ENCODE data around the gene NFKBIA.

The NFKBIA gene

GRCh38 chr14:35393826-35394225, 10.7 kb downstream of the NFKBIA start:
- no peak overlapping the region for H3K4me3 Mint-ChIP-seq
- no peaks in the 10 kb centered on the region for H3K9me3 Mint-ChIP-seq
- H3K4me1 Mint-ChIP-seq (ENCODE audit: low read depth), result peaks cover 52% of the 10 kb centered on the region
- no peak overlapping the region for H3K27ac Mint-ChIP-seq
- peaks cover 6% of the 10 kb centered on the region for H3K36me3 Mint-ChIP-seq (ENCODE audit: low read depth)
- intact Hi-C loops (cut with micrococcal nuclease), result no loop called here
- H3K27me3 Mint-ChIP-seq, result no peaks in the 10 kb centered on the region

- Mint-ChIP-seq H3K27me3 (no peaks in the 10 kb centered on the region), H3K36me3 (ENCODE audit: low read depth) (peaks cover 1% of the 10 kb centered on the region), H3K9me3 (no peaks in the 10 kb centered on the region), H3K4me3 (no peak overlapping the region), H3K4me1 (ENCODE audit: low read depth) (peaks cover 37% of the 10 kb centered on the region), H3K27ac (no peak overlapping the region)
- intact Hi-C loops (cut with micrococcal nuclease), result no loop called here
Observed at GRCh38 chr14:35392103-35392502, 12.4 kb downstream of the NFKBIA start.

GRCh38 chr14:35391388-35391710, 13.2 kb downstream of the NFKBIA start:
- no peaks in the 10 kb centered on the region for H3K9me3 Mint-ChIP-seq
- peaks cover 34% of the 10 kb centered on the region for H3K4me1 Mint-ChIP-seq (ENCODE audit: low read depth)
- no peak overlapping the region for H3K4me3 Mint-ChIP-seq
- H3K27me3 Mint-ChIP-seq, result no peaks in the 10 kb centered on the region
- intact Hi-C loops (cut with micrococcal nuclease), result no loop called here
- no peak overlapping the region for H3K27ac Mint-ChIP-seq
- no peaks in the 10 kb centered on the region for H3K36me3 Mint-ChIP-seq (ENCODE audit: low read depth)

- no peaks in the 10 kb centered on the region for H3K9me3 Mint-ChIP-seq
- H3K4me3 Mint-ChIP-seq, result no peak overlapping the region
- intact Hi-C loops (cut with micrococcal nuclease), result no loop called here
- H3K4me1 Mint-ChIP-seq (ENCODE audit: low read depth), result peaks cover 28% of the 10 kb centered on the region
- no peaks in the 10 kb centered on the region for H3K27me3 Mint-ChIP-seq
- H3K36me3 Mint-ChIP-seq (ENCODE audit: low read depth), result no peaks in the 10 kb centered on the region
- H3K27ac Mint-ChIP-seq, result peak overlapping the region; percentile 20
Observed at GRCh38 chr14:35390577-35391387, 13.8 kb downstream of the NFKBIA start.

GRCh38 chr14:35389315-35389667, 15.3 kb downstream of the NFKBIA start:
- peaks cover 23% of the 10 kb centered on the region for H3K4me1 Mint-ChIP-seq (ENCODE audit: low read depth)
- intact Hi-C loops (cut with micrococcal nuclease), result no loop called here
- no peaks in the 10 kb centered on the region for H3K27me3 Mint-ChIP-seq
- H3K4me3 Mint-ChIP-seq, result no peak overlapping the region
- H3K27ac Mint-ChIP-seq, result no peak overlapping the region
- no peaks in the 10 kb centered on the region for H3K9me3 Mint-ChIP-seq
- no peaks in the 10 kb centered on the region for H3K36me3 Mint-ChIP-seq (ENCODE audit: low read depth)

GRCh38 chr14:35388656-35389314, 15.8 kb downstream of the NFKBIA start:
- H3K9me3 Mint-ChIP-seq, result no peaks in the 10 kb centered on the region
- H3K4me3 Mint-ChIP-seq, result no peak overlapping the region
- H3K27me3 Mint-ChIP-seq, result no peaks in the 10 kb centered on the region
- intact Hi-C loops (cut with micrococcal nuclease), result no loop called here
- H3K4me1 Mint-ChIP-seq (ENCODE audit: low read depth), result peaks cover 23% of the 10 kb centered on the region
- H3K36me3 Mint-ChIP-seq (ENCODE audit: low read depth), result no peaks in the 10 kb centered on the region
- H3K27ac Mint-ChIP-seq, result no peak overlapping the region

- Mint-ChIP-seq H3K27me3 (peaks cover 3% of the 10 kb centered on the region), H3K36me3 (ENCODE audit: low read depth) (no peaks in the 10 kb centered on the region), H3K27ac (no peak overlapping the region), H3K4me1 (ENCODE audit: low read depth) (peaks cover 29% of the 10 kb centered on the region), H3K9me3 (no peaks in the 10 kb centered on the region), H3K4me3 (no peak overlapping the region)
- intact Hi-C loops (cut with micrococcal nuclease), result no loop called here
Observed at GRCh38 chr14:35387713-35388579, 16.6 kb downstream of the NFKBIA start.

GRCh38 chr14:35387219-35387618, 17.3 kb downstream of the NFKBIA start:
- intact Hi-C loops (cut with micrococcal nuclease), result no loop called here
- no peaks in the 10 kb centered on the region for H3K9me3 Mint-ChIP-seq
- H3K36me3 Mint-ChIP-seq (ENCODE audit: low read depth), result no peaks in the 10 kb centered on the region
- no peak overlapping the region for H3K4me3 Mint-ChIP-seq
- H3K27ac Mint-ChIP-seq, result no peak overlapping the region
- H3K27me3 Mint-ChIP-seq, result peaks cover 3% of the 10 kb centered on the region
- peaks cover 29% of the 10 kb centered on the region for H3K4me1 Mint-ChIP-seq (ENCODE audit: low read depth)

- H3K27me3 Mint-ChIP-seq, result peaks cover 3% of the 10 kb centered on the region
Observed at GRCh38 chr14:35386673-35387125, 17.9 kb downstream of the NFKBIA start.

GRCh38 chr14:35385042-35385839, 19.3 kb downstream of the NFKBIA start:
- peaks cover 19% of the 10 kb centered on the region for H3K4me1 Mint-ChIP-seq (ENCODE audit: low read depth)
- peaks cover 3% of the 10 kb centered on the region for H3K27me3 Mint-ChIP-seq
- no peak overlapping the region for H3K4me3 Mint-ChIP-seq
- intact Hi-C loops (cut with micrococcal nuclease), result no loop called here
- no peaks in the 10 kb centered on the region for H3K9me3 Mint-ChIP-seq
- no peaks in the 10 kb centered on the region for H3K36me3 Mint-ChIP-seq (ENCODE audit: low read depth)
- no peak overlapping the region for H3K27ac Mint-ChIP-seq

More at GRCh38 chr14:35386673-35387125, 17.9 kb downstream of the NFKBIA start:
- Mint-ChIP-seq H3K9me3 (no peaks in the 10 kb centered on the region), H3K4me1 (ENCODE audit: low read depth) (peaks cover 29% of the 10 kb centered on the region), H3K4me3 (no peak overlapping the region), H3K27ac (no peak overlapping the region), H3K36me3 (ENCODE audit: low read depth) (no peaks in the 10 kb centered on the region)
- intact Hi-C loops (cut with micrococcal nuclease), result no loop called here

GRCh38 chr14:35384455-35385041, 20.0 kb downstream of the NFKBIA start:
- Mint-ChIP-seq H3K27me3 (peaks cover 3% of the 10 kb centered on the region), H3K9me3 (no peaks in the 10 kb centered on the region), H3K36me3 (ENCODE audit: low read depth) (no peaks in the 10 kb centered on the region), H3K27ac (peak overlapping the region; percentile 39), H3K4me3 (no peak overlapping the region), H3K4me1 (ENCODE audit: low read depth) (peaks cover 19% of the 10 kb centered on the region)
- intact Hi-C loops (cut with micrococcal nuclease), result no loop called here

GRCh38 chr14:35383569-35384454, 20.7 kb downstream of the NFKBIA start:
- Mint-ChIP-seq H3K27me3 (peaks cover 3% of the 10 kb centered on the region), H3K9me3 (no peaks in the 10 kb centered on the region), H3K4me1 (ENCODE audit: low read depth) (peaks cover 19% of the 10 kb centered on the region), H3K4me3 (no peak overlapping the region), H3K36me3 (ENCODE audit: low read depth) (no peaks in the 10 kb centered on the region), H3K27ac (peak overlapping the region; percentile 39)
- intact Hi-C loops (cut with micrococcal nuclease), result no loop called here

Measured in dendritic cell treated with granulocyte-macrophage colony-stimulating factor and Interleukin-4, amounts not matched to agents 40 ng/mL and 50 ng/mL, for 4 days (primary cell).